GM21825 (cell line): ENCODE results near the gene PITPNM1.

Source experiments
- ATAC-seq: cut with Tn5 transposase; IDR thresholded peaks from one replicate; pipeline ENCODE4 v1.9.1; 2021; ENCODE audit warnings: mild to moderate bottlenecking, moderate library complexity; ENCODE audit not compliant: unreplicated experiment

Gene PITPNM1

DNA sequence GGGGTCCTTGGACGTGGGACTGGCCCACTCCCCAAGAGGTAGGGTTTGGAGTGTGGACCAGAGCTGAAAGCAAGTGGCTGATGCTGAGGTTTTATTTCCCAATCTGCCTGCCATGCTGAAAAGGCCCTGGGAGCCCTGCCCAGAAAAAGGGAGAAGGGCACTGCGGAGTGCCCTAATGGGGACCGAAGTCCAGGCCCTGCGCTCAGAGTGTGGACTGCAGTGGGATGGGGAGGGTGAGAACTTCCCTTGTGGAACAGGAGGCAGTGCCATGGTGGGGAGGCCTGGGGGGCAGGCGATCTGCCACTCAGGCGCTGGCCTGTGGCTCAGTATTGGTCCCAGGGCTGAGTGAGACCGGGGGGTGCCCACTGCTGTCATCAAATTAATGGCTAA is 56.9 kb downstream of the PITPNM1 start:
- ATAC-seq: no peak

DNA sequence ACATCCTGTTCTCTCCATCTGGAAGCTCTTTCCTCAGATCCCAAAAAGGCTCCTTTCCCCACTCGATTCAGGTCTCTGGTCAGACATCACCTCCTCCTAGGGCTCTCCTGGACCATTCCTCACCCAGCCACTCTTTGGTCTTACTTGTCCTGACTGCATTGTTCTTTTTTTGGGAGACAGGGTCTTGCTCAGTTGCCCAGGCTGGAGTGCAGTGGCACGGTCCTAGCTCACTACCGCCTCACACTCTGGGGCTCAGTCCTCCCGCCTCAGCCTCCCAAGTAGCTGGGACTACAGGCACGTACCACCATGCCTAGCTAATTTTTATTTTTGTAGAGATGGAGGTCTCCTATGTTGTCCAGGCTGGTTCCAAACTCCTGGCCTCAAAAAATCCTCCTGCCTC is 59.6 kb downstream of the PITPNM1 start:
- ATAC-seq: no peak

DNA sequence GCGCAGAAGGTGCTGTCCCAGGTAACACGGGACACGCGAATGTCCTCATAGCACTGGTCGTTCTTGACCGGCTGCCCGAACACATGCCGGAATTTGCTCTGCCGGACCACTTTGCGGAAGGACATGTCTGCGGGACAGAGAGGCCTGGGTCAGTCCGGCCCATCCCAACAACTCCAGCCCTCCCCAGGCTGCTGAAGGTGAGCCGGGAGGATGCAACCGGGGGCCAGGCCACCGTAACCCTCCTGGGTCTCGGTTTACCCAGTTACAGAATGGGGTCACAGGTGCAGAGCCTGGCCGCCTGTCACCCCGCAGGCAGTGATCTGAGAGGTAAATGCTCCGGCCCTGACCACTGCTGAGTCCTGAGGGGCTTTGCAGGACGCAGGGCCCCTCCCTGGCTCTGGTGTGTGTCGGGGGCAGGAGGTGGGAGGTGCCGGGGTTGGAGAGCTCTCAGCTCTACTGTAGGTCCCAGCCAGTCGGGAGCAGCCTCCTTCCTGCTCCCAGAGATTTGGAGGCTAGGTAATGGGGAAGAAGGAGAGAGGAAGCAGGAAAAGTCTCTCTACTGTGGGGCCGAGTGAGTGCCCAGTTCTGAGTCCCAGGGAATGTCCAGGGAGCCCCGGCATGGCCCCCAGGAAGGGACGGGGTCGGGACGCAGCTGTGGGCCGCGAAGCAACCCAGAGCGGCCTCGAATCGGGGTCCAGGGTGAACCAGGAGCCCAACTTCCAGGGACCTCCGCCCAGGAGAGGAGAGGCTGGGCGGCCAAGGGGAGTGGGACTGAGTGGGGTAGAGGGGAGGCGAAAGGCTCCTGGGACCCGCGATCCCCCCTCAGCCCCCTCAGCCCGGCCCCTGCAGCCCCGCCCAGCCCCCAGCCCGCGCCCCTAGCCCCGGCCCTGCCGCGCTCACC is 62.4 kb downstream of the PITPNM1 start:
- ATAC-seq: no peak
